G401.6 (cell line): Measurements from ENCODE around the gene FMNL2.

Experiments
- FAIRE-seq: peaks from 2 replicates; lab custom pipeline; 2012; peaks lifted over from hg19 to GRCh38; lab: Jason Lieb, UNC

The FMNL2 gene

GRCh38 chr2:152449578-152449977 is 114.6 kb downstream of the FMNL2 start:
- no peak for FAIRE-seq

GRCh38 chr2:152450176-152450575 is 115.2 kb downstream of the FMNL2 start:
- FAIRE-seq: no peak

GRCh38 chr2:152452256-152452973 is 117.4 kb downstream of the FMNL2 start:
- FAIRE-seq: no peak

DNA sequence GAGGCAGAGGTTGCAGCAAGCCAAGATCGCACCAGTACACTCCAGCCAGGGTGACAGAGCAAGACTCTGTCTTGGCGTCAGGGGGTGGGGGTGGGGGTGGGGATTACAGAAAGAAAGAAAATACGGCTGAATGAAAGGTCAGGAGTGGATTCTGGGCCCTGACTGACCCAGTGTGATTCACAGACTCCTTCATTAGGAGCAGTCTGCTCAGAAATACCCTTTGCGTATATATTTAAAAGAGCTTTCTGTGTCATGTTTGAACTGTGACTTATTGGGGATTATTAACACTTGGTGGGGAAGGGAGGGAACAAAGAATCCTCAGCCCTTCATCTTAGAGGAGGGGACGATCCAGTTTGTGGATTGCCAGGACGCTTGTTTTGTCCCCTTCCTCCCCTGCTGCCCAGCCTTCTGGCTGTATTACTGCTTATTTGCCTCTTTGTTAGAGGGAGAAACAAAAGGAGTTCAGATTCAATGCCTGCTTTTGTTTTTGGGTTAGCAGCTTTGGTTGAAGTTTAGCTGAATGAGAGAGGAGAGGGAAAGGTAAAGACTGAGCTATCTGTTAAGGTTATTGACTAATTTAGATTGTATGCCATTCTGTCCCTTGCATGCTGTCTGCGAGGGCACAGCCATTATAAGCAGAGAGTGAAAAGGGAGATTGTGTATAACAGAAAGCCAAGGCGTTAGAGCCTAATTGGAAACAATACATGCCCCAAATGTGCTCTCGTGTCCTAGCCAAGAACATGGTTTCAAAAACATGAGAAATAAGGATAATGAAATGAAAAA is 118.3 kb downstream of the FMNL2 start:
- no peak for FAIRE-seq

DNA sequence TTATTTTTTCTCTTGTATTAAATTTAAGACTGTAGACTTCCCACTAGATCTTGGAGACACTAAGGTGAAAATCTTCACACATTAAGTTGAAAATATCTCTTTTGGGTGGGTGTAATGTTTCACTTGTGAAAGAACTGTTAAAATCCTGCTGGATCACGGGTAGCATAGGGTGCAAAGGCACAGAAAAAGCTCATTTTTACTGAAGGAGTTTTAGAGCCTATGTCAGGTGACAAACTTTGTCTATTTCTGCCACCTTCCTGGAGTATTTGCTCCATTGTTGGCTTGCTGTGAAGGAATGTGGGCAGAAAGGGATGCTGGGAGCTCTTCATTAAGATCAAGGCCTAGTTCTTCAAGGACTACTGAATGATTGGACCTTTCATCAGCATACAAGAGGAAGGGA is 119.4 kb downstream of the FMNL2 start:
- FAIRE-seq: no peak

GRCh38 chr2:152454960-152455359 is 120.0 kb downstream of the FMNL2 start:
- no peak for FAIRE-seq

DNA sequence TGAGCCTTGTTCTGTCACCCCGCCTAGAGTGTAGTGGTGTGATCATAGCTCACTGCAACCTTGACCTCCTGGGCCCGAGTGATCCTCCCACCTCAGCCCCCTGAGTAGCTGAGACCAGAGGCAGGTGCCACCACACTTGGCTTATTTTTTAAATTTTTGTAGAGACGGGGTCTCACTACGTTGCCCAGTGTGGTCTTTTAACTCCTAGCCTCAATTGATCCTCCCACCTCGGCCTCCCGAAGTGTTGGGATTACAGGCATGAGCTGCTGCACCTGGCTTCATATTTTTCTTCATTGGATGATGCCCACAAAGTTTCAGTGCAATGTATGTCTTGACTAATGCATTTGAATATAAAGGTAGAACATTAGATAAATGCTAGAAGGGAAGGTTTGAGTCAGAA is 120.8 kb downstream of the FMNL2 start:
- no peak for FAIRE-seq

- FAIRE-seq: no peak
These were observed 121.3 kb downstream of the FMNL2 start for GRCh38 chr2:152456262-152456661.

DNA sequence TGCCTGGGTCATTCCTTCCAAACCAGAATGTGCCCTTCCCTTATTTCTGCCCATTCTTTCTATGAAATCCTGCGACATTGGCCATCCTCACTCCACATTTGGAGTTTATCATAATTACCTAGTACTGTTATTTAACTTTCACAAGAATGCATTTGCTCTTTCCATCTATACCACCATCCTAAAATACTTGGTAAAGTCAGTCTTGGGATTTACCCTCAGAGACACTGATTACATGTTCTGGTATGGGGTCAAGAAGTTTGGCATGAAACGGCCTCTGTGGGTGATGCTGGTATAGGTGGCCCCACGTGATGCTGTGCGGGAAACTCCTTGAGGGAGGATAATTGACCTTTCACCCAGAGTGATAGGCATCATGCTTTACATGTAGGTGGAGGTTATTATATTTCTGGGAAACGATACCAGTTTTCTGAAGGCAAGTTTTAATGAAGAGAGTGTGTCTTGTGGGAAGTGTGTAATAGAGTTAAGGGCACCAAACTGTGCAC is 123.5 kb downstream of the FMNL2 start:
- FAIRE-seq: no peak

DNA sequence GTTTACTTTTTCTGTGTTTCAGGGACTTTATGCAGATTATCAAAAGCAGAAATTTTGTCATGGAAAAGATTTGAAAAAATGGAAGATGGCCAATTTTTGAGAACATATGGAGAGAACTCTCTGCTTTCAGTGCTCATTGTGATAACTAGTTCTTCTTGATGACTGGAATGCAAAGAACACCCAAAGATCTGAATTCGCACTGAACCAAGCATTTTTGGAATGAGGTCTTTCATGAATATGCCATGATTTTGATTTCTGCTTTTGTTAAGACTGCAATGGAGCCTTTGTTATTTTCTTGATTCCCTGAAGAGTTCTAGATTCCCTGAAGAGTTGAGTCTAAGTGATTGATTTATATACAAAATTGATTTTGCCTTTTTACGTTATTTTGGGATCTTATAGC is 124.1 kb downstream of the FMNL2 start:
- FAIRE-seq: no peak

GRCh38 chr2:152460567-152460966 is 125.6 kb downstream of the FMNL2 start:
- no peak for FAIRE-seq

- FAIRE-seq: no peak
These were observed 127.1 kb downstream of the FMNL2 start for GRCh38 chr2:152462120-152462519.

DNA sequence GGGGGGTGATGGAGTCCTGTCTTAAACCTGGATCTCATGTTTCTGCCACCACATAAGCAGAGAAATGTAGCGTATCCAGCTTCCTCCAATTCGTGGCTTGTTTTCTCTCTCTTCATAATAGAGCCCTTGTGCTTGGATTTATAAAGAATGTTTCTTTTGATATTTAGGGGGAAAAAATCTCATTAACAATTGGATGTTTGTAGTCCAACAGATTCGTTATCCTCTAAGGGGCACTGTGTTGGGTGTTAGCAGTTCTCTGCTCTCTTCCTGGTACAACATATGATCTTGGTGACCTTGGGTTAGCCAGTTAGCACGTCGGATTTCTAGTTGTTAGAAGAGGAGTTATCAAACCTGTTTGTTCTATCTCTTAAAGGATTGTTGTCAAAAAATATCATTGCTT is 127.8 kb downstream of the FMNL2 start:
- FAIRE-seq: no peak

- FAIRE-seq: no peak
These were observed 130.0 kb downstream of the FMNL2 start for GRCh38 chr2:152464851-152465470.

GRCh38 chr2:152465541-152465940 is 130.6 kb downstream of the FMNL2 start:
- no peak for FAIRE-seq

DNA sequence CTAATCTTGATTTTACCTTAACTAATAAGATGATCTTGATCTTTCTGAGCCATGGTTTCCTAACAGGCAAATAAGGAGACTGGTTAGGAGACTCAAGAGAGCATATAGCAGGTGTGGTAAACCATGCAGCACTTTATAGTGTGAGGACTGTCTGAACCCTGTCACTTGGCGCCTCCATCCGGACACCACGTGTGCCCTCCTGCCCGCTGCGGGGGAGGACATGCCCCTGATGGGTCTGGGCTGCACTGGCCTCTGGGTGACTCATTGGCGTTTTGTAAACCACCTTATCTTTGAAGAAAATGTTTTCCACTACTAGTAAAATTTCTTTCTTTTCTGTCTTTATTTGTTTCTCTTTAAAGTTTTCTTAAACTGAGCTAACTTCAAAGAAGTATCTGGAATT is 131.1 kb downstream of the FMNL2 start:
- no peak for FAIRE-seq

DNA sequence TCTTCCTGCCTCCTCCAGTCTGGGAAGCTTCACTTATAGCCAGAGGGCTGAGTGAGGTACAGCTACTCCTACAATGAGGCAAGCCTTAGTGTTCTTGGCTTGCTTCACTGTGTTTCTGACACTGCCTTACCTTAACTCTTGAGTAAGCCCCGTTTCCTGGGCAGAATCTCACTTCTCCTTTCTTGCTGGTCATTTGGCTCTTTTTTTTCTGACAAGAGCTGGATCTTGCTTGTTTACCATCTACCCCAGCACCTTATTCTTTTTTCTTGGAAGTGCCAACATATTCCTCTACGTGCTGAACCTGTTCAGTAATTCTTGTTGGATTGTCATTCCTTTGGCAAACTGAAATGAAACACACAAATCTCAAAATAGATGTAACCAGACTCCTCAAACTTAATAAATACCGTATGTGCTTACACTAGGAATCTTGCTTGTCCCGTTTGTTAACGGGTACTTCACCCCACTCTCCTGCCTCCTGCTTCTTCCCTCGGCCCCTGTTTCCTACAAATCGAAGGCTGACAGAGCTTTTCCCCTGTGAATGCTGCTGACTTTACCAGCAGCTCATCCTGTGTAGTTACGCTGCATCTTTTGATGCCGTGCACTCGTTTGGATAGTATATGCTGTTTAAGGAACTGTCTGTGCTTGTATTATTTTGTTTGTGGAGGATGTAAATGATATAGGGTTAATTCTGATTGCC is 132.2 kb downstream of the FMNL2 start:
- FAIRE-seq: no peak

DNA sequence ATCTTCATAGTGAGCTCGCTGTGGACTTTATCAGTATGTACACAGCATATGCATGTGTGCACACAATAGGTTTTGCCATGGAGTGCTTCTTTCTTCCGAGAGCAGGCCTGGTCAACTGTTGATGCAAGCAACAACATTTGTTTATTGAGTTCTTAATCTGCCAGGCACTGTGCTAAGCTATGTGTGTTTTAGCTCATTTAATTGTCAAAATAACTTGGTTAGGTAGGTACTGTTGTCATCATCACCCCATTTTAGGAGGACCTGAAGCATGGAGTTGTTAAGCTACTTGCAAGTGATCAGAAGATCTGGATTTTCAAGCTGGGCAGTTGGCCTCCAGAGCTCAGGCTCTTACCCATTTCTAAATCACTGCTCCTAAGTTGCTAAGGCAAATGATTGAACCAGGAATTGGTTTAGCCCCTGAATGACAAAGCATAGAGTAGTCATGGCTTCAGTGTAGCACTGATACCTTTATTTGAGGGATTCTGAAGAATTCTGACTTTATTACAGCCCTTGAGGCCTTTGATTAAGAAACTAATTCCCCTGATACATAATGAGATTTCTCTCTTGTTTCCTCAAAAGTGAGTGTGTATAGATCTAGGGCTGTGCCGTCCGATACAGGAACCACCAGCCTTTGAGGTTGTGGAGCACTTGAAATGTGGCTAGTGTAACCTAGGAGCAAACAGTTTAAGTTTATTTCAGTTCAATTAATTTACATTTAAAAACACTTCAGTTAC is 132.9 kb downstream of the FMNL2 start:
- FAIRE-seq: no peak

GRCh38 chr2:152468899-152469692 is 134.1 kb downstream of the FMNL2 start:
- FAIRE-seq: no peak

DNA sequence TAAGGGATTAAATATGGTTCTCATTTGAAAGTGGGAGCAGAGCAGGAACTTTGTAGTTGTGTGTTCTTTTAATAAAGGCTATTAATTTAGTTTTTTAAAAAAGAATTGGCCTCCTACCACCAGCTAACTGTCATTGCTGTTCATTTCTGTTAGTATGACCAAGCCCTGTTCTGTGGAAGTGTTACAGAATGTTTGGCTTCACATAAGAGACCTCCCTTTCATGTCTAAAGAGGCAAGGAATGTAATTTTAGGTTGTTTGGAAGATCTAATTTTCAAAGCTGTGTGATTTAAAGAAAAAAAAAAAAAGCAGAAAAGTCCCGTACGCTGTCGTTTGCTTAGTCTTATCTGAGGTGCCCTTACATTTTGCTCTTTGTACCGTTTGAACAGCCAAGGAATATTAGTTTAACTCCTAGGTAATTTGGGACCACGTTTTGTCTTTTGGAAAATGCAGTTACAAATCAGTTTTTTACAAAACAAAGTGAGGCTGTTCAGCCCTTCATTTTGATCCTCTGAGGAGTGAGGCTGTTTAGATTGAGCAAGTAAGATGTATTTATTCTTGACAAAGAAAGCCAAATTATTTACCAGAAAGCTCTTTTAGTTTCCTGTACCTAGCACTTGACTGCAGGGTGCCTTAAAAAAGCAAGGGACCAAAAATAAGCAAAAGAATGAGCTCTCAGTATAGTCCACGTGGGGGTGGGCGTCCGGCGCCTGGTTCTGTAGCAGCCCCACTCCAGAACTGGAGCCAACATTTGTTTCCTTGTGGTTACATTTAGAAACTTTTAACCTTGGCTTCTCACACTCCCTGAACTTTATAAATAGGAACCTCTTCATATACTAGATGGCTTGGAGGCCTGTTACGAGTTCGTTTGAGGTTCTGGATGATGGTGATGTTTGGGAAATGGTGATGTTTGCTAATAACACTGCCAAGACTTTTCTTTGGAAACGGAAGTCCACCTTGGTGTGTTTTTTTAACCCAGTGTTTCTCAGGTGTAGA is 136.2 kb downstream of the FMNL2 start:
- FAIRE-seq: no peak
